ENCODE data around the gene FAM219A.
"Not testable (repeated sequence)": the region's sequence is repeated elsewhere in the genome, so short reads cannot be mapped to it uniquely, and the experiment has no call there.

The FAM219A gene

GRCh38 chr9:34482746-34483145 is 24.4 kb upstream of the FAM219A start:
- not testable (repeated sequence) for DNase-seq

- DNase-seq, result not testable (repeated sequence)
Observed at GRCh38 chr9:34481620-34482019, 23.2 kb upstream of the FAM219A start.

- DNase-seq, result no peak
Observed at GRCh38 chr9:34479431-34479866, 21.1 kb upstream of the FAM219A start.

GRCh38 chr9:34477541-34477940 is 19.2 kb upstream of the FAM219A start:
- DNase-seq, result no peak

GRCh38 chr9:34475097-34475496 is 16.7 kb upstream of the FAM219A start:
- DNase-seq, result no peak

GRCh38 chr9:34465468-34465867 is 7.1 kb upstream of the FAM219A start:
- no peak for DNase-seq

GRCh38 chr9:34464571-34464970 is 6.2 kb upstream of the FAM219A start:
- DNase-seq, result no peak

- DNase-seq, result no peak
Observed at GRCh38 chr9:34463901-34464232, 5.5 kb upstream of the FAM219A start.

- DNase-seq, result no peak
Observed at GRCh38 chr9:34463098-34463900, 4.9 kb upstream of the FAM219A start.

GRCh38 chr9:34459941-34460340 is 1.6 kb upstream of the FAM219A start:
- DNase-seq, result no peak

GRCh38 chr9:34459356-34459755 is 986 bp upstream of the FAM219A start:
- no peak for DNase-seq

- DNase-seq, result no peak
Observed at GRCh38 chr9:34458959-34459340, 580 bp upstream of the FAM219A start.

GRCh38 chr9:34457266-34458012 is 931 bp downstream of the FAM219A start:
- DNase-seq, result peak; percentile 55 to 63

GRCh38 chr9:34456746-34457145 is 1.6 kb downstream of the FAM219A start:
- DNase-seq, result no peak

GRCh38 chr9:34456151-34456550 is 2.2 kb downstream of the FAM219A start:
- DNase-seq, result no peak

GRCh38 chr9:34454571-34455065 is 3.8 kb downstream of the FAM219A start:
- DNase-seq, result no peak

- no peak for DNase-seq
Observed at GRCh38 chr9:34452568-34452967, 5.8 kb downstream of the FAM219A start.

- no peak for DNase-seq
Observed at GRCh38 chr9:34451545-34451944, 6.8 kb downstream of the FAM219A start.

- no peak for DNase-seq
Observed at GRCh38 chr9:34451135-34451534, 7.2 kb downstream of the FAM219A start.

GRCh38 chr9:34450644-34451043 is 7.7 kb downstream of the FAM219A start:
- DNase-seq, result no peak

- no peak for DNase-seq
Observed at GRCh38 chr9:34446951-34447350, 11.4 kb downstream of the FAM219A start.

- no peak for DNase-seq
Observed at GRCh38 chr9:34446468-34446891, 11.9 kb downstream of the FAM219A start.

GRCh38 chr9:34443976-34444375 is 14.4 kb downstream of the FAM219A start:
- DNase-seq, result no peak

GRCh38 chr9:34443533-34443932 is 14.8 kb downstream of the FAM219A start:
- DNase-seq, result no peak

Data from hippocampal formation (tissue), 2 donors.